HG03280 (cell line): ENCODE data around the gene RAB5B.

ENCODE experiments used
- ATAC-seq: cut with Tn5 transposase; IDR thresholded peaks from one replicate; pipeline ENCODE4 v1.9.1; 2021; ENCODE audit warnings: mild to moderate bottlenecking, moderate library complexity; ENCODE audit not compliant: unreplicated experiment

Gene RAB5B

GRCh38 chr12:55973599-55974307 lies at the start of gene RAB5B:
RAB5B (plus strand) TSS chr12:55974078; CDS start chr12:55986961, 12,883 bp downstream.
- ATAC-seq = peak; percentile 93

- ATAC-seq = no peak
Measured at GRCh38 chr12:55925371-55925770, 48.5 kb upstream of the RAB5B start.

- no peak for ATAC-seq
Measured at GRCh38 chr12:55925870-55926737, 47.8 kb upstream of the RAB5B start.

- ATAC-seq = peak; percentile 51
Measured at GRCh38 chr12:55926738-55927587, 46.9 kb upstream of the RAB5B start.

- peak; percentile 40 for ATAC-seq
Measured at GRCh38 chr12:55927588-55928502, 46.0 kb upstream of the RAB5B start, which contains the start of gene PYM1. PYM1 (minus strand) TSS chr12:55927894; CDS start chr12:55927761, 133 bp downstream.

- ATAC-seq = no peak
Measured at GRCh38 chr12:55929306-55929791, 44.5 kb upstream of the RAB5B start.

GRCh38 chr12:55930771-55931316 lies 43.0 kb upstream of the RAB5B start, which contains the start of gene DGKA:
DGKA (plus strand) TSS chr12:55931162; CDS start chr12:55936504, 5,342 bp downstream.
- ATAC-seq = no peak

GRCh38 chr12:55931317-55931779 lies 42.5 kb upstream of the RAB5B start:
- ATAC-seq = no peak

- no peak for ATAC-seq
Measured at GRCh38 chr12:55931780-55932550, 41.9 kb upstream of the RAB5B start.

- no peak for ATAC-seq
Measured at GRCh38 chr12:55932551-55932910, 41.3 kb upstream of the RAB5B start.

GRCh38 chr12:55933169-55933798 lies 40.6 kb upstream of the RAB5B start:
- ATAC-seq = no peak

GRCh38 chr12:55933799-55934742 lies 39.8 kb upstream of the RAB5B start:
- ATAC-seq = no peak

- no peak for ATAC-seq
Measured at GRCh38 chr12:55934773-55935172, 39.1 kb upstream of the RAB5B start.

GRCh38 chr12:55935738-55936151 lies 38.1 kb upstream of the RAB5B start:
- ATAC-seq = no peak

- no peak for ATAC-seq
Measured at GRCh38 chr12:55937981-55938380, 35.9 kb upstream of the RAB5B start.

- no peak for ATAC-seq
Measured at GRCh38 chr12:55938826-55939501, 34.9 kb upstream of the RAB5B start.
